Esophagus muscularis mucosa (tissue), 4 donors: ENCODE results near the gene SLC17A9. TPM values are rescaled to one million over a fixed set of nuclear protein-coding genes. Genes with fewer than 3 reads are reported as not detected.
A peak's percentile ranks its signal among the peaks of the same experiment; 100 is the strongest.

Experiments
- DNase-seq: peaks from one replicate; pipeline ENCODE4 v3.0.0-alpha.2; 2017; ENCODE audit errors: extremely low spot score
- H3K27ac ChIP-seq, 4 donors: fragments of 200-600 bp; sonication (generic); replicated peaks in 1 of 4; 1 replicate in 3 of 4; 2 replicates in 1 of 4; pipeline ENCODE4 v1.5.1; 2016 to 2019; ENCODE audit warnings: mild to moderate bottlenecking in 1 of 4
- H3K27me3 ChIP-seq, 4 donors: fragments of 200-600 bp; sonication (generic); one replicate each; pipeline versions ENCODE4 v1.5.1 to v1.6.0; 2016 to 2019
- H3K36me3 ChIP-seq, 4 donors: fragments of 200-600 bp; sonication (generic); one replicate each; pipeline ENCODE4 v1.5.1; 2016 to 2019
- H3K4me1 ChIP-seq, 4 donors: fragments of 200-600 bp; sonication (generic); one replicate each; pipeline ENCODE4 v1.5.1; 2016 to 2019
- H3K4me3 ChIP-seq, 4 donors: fragments of 200-600 bp; sonication (generic); 1 replicate in 2 of 4; 2 replicates in 2 of 4; pipeline ENCODE4 v1.5.1; 2016 to 2019; ENCODE audit warnings: mild to moderate bottlenecking in 4 of 4, moderate library complexity in 1 of 4
- H3K9me3 ChIP-seq, 4 donors: fragments of 200-600 bp; sonication (generic); 1 replicate in 3 of 4; 2 replicates in 1 of 4; pipeline ENCODE4 v1.5.1; 2016 to 2019
- EP300 ChIP-seq: sonication (generic); formaldehyde crosslinking; IDR thresholded peaks from one replicate; pipeline ENCODE4 v1.6.1; 2017; ENCODE audit warnings: antibody characterized with exemption
- POLR2A ChIP-seq: fragments of 450-650 bp; IDR thresholded peaks from one replicate; pipeline ENCODE4 v1.6.1; 2017; ENCODE audit warnings: antibody characterized with exemption, moderate library complexity, mild to moderate bottlenecking, low read depth
- POLR2AphosphoS5 ChIP-seq, 2 donors: sonication (generic); formaldehyde crosslinking; IDR thresholded peaks; one replicate each; pipeline ENCODE4 v1.6.1; 2017; ENCODE audit warnings: antibody characterized with exemption in 2 of 2
- WGBS: methylation state at CpG from one replicate; pipeline ENCODE4 v1.1.5; 2018; 5-methylcytosine and 5-hydroxymethylcytosine counted together
- intact Hi-C: fragments of 100-400 bp; cut with DNase I; formaldehyde crosslinking; loops from one replicate; pipeline ENCODE4 v1.15.1; 2023
- total RNA-seq, 4 donors: library from RNA; depleted of rRNA; stranded (reverse); fragments of >200 nt; gene quantifications; one replicate each; pipeline versions ENCODE4 v1.1.0 to v1.2.1, GENCODE V29; 2016
- TF ChIP-seq, protein P1 (sequence below), 3 experiments: fragments of 200-600 bp in 2 of 3; fragments of 450-650 bp in 1 of 3; sonication (generic) in 2 of 3; IDR thresholded peaks; one replicate each; pipeline ENCODE4 v1.5.1; 2017 to 2019; ENCODE audit warnings: antibody characterized with exemption in 3 of 3, mild to moderate bottlenecking in 2 of 3, moderate library complexity in 1 of 3

Gene SLC17A9
- total RNA-seq, 4 donors from 2014 or later: 2.2 to 5.2 (median 2.7) TPM

GRCh38 chr20:62951143-62951895, 1.2 kb upstream of the SLC17A9 start:
- Histone ChIP-seq H3K4me3 (no peak overlapping the region), H3K4me1 (peaks cover 31 to 32% (median 31%) of the 10 kb centered on the region in 4 donors), H3K9me3 (no peaks in the 10 kb centered on the region), H3K36me3 (peaks cover 9 to 46% (median 33%) of the 10 kb centered on the region in 4 donors), H3K27ac (peak overlapping the region; percentile 90 to 96 (median 94)), H3K27me3 (no peaks in the 10 kb centered on the region)
- intact Hi-C loops: loop anchor here (10.0 kb wide), 1 partner anchor 263 kb away; the partner anchor contains the start of gene YTHDF1
- 91% methylated on average over 11 of the region's 11 CpGs for WGBS
- no peak for TF ChIP-seq POLR2A
- no peak for TF ChIP-seq POLR2AphosphoS5 (IDR thresholded peaks at IDR 0.05)
- TF ChIP-seq, protein P1, sequence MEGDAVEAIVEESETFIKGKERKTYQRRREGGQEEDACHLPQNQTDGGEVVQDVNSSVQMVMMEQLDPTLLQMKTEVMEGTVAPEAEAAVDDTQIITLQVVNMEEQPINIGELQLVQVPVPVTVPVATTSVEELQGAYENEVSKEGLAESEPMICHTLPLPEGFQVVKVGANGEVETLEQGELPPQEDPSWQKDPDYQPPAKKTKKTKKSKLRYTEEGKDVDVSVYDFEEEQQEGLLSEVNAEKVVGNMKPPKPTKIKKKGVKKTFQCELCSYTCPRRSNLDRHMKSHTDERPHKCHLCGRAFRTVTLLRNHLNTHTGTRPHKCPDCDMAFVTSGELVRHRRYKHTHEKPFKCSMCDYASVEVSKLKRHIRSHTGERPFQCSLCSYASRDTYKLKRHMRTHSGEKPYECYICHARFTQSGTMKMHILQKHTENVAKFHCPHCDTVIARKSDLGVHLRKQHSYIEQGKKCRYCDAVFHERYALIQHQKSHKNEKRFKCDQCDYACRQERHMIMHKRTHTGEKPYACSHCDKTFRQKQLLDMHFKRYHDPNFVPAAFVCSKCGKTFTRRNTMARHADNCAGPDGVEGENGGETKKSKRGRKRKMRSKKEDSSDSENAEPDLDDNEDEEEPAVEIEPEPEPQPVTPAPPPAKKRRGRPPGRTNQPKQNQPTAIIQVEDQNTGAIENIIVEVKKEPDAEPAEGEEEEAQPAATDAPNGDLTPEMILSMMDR (IDR thresholded peaks at IDR 0.05): no peak
- no peak for TF ChIP-seq EP300
- no peak for DNase-seq

GRCh38 chr20:62951896-62952372, 575 bp upstream of the SLC17A9 start:
- Histone ChIP-seq H3K4me3 (peak overlapping the region; percentile 46 to 58 (median 49)), H3K4me1 (peaks cover 28 to 32% (median 31%) of the 10 kb centered on the region in 4 donors), H3K27me3 (no peaks in the 10 kb centered on the region), H3K36me3 (peaks cover 3 to 40% (median 30%) of the 10 kb centered on the region in 4 donors), H3K27ac (peak overlapping the region; percentile 90 to 96 (median 94)), H3K9me3 (no peaks in the 10 kb centered on the region)
- TF ChIP-seq, protein P1 (IDR thresholded peaks at IDR 0.05): no peak
- TF ChIP-seq POLR2A: no peak
- no peak for TF ChIP-seq EP300
- no peak for TF ChIP-seq POLR2AphosphoS5 (IDR thresholded peaks at IDR 0.05)
- DNase-seq: no peak
- WGBS: 88% methylated on average over 8 of the region's 8 CpGs
- intact Hi-C loops: loop anchor here (10.0 kb wide), 1 partner anchor 263 kb away; the partner anchor contains the start of gene YTHDF1

- TF ChIP-seq POLR2AphosphoS5 (IDR thresholded peaks at IDR 0.05) (no peak), POLR2A (no peak), EP300 (no peak)
- TF ChIP-seq, protein P1 (IDR thresholded peaks at IDR 0.05): no peak
- intact Hi-C loops: loop anchor here (10.0 kb wide), 1 partner anchor 262 kb away; the partner anchor contains the start of gene YTHDF1
- H3K36me3 ChIP-seq: peaks cover 0 to 27% (median 24%) of the 10 kb centered on the region in 4 donors
- H3K9me3 ChIP-seq: no peaks in the 10 kb centered on the region
- 56% methylated on average over 10 of the region's 19 CpGs for WGBS
- H3K4me3 ChIP-seq: peak overlapping the region; percentile 46 to 58 (median 49)
- H3K27me3 ChIP-seq: no peaks in the 10 kb centered on the region
- peaks cover 28 to 32% (median 31%) of the 10 kb centered on the region in 4 donors for H3K4me1 ChIP-seq
- DNase-seq: no peak
- peak overlapping the region; percentile 90 to 96 (median 94) for H3K27ac ChIP-seq
These were observed 694 bp downstream of the SLC17A9 start for GRCh38 chr20:62952968-62953838.

DNA sequence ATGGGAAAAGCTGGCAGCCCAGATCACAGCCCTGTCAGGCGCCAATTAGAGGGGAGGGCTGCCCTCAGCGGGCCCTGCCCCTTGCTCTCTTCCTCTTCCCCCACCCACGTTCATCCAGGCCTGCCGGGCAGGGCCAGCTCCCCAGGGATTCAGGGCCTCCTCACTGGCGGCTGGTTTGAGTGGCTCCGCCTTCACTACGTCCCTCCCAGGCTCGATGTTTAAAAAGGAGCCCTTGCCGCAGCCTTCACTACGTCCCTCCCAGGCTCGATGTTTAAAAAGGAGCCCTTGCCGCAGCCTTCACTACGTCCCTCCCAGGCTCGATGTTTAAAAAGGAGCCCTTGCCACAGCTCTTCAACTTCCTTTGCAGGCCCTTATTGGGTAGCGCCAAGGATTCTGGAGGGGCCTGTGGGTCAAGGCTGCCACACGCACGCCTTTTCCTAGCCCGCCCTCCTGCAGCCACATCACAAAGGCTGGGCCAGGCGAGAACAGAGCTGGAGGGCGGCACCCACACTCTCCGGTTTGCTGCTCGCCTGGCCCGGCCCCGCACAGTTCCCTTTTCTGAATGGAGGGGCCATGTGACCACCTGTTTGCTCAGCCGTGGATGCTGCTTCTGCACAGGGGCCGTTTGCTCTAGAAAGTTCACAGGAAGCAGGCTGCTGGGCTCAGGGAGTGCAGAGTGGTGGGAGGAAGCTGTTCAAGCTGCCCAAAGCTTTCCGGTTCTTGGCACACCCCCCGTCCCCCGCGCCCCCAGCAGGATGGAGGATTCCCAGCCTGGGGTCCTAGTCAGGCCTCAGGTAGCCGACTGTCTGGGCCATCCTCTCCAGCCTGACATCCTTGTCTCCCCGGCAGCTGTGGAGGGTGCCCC, 1.6 kb downstream of the SLC17A9 start:
- H3K9me3 ChIP-seq: no peaks in the 10 kb centered on the region
- DNase-seq: no peak
- H3K36me3 ChIP-seq: peaks cover 0 to 30% (median 18%) of the 10 kb centered on the region in 4 donors
- 7% methylated on average over 27 of the region's 32 CpGs for WGBS
- no peaks in the 10 kb centered on the region for H3K27me3 ChIP-seq
- intact Hi-C loops: loop anchor here (10.0 kb wide), 1 partner anchor 261 kb away; the partner anchor contains the start of gene YTHDF1
- peak overlapping the region; percentile 46 to 58 (median 49) for H3K4me3 ChIP-seq
- peak overlapping the region; percentile 90 to 96 (median 94) for H3K27ac ChIP-seq
- peaks cover 28 to 32% (median 31%) of the 10 kb centered on the region in 4 donors for H3K4me1 ChIP-seq
- TF ChIP-seq POLR2A: no peak
- TF ChIP-seq POLR2AphosphoS5 (IDR thresholded peaks at IDR 0.05): peak; percentile 54 to 66
